Measurements from ENCODE around the gene PARK7.

Gene PARK7

DNA sequence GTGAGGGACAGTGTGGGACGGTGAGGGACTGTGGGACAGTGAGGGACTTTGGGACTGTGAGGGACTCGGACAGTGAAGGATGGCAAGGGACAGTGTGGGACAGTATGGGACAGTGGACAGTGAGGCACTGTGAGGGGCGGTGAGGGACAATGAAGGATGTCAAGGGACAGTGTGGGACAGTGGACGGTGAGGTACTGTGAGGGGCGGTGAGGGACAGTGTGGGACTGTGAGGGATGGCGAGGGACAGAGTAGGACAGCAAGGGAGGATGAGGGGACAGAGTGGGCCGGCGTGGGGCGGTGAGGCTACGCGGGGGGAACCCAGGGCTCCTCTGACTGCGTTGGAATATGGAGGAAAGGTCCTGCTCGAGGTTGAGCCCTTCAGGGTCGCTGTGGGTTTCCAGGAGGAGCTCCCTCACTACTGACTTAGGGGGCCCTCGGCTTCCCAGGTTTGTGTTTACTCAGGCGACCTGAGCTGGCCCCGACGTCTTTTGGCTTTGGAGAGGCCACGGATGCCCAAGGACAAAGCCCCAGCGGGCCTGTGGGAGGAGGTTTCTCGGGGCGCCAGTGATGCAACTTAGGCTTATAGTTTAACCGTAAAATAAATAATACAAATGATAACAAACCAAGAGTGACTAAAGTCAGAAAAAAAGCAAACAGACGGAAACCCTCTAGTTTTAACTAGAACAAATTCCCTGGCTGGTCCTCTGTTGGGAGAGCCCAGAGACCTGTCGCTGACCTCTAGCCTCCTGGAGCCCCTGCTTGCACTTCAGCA is 65.7 kb downstream of the PARK7 start:
- no peak overlapping the region for H3K4me3 ChIP-seq (ENCODE audit: low read depth, low read length)
- DNase-seq (ENCODE audit: low read depth) = no peak
- TF ChIP-seq CTCF (IDR thresholded peaks at IDR 0.05; ENCODE audit: insufficient read depth, low read depth, low read length, missing control alignments) = no peak

GRCh38 chr1:8027748-8028570 is 66.4 kb downstream of the PARK7 start:
- TF ChIP-seq CTCF (IDR thresholded peaks at IDR 0.05; ENCODE audit: insufficient read depth, low read depth, low read length, missing control alignments) = no peak
- no peak overlapping the region for H3K4me3 ChIP-seq (ENCODE audit: low read depth, low read length)
- no peak for DNase-seq (ENCODE audit: low read depth)

GRCh38 chr1:8028571-8028910 is 67.0 kb downstream of the PARK7 start:
- no peak for TF ChIP-seq CTCF (IDR thresholded peaks at IDR 0.05; ENCODE audit: insufficient read depth, low read depth, low read length, missing control alignments)
- H3K4me3 ChIP-seq (ENCODE audit: low read depth, low read length) = no peak overlapping the region
- DNase-seq (ENCODE audit: low read depth) = no peak

DNA sequence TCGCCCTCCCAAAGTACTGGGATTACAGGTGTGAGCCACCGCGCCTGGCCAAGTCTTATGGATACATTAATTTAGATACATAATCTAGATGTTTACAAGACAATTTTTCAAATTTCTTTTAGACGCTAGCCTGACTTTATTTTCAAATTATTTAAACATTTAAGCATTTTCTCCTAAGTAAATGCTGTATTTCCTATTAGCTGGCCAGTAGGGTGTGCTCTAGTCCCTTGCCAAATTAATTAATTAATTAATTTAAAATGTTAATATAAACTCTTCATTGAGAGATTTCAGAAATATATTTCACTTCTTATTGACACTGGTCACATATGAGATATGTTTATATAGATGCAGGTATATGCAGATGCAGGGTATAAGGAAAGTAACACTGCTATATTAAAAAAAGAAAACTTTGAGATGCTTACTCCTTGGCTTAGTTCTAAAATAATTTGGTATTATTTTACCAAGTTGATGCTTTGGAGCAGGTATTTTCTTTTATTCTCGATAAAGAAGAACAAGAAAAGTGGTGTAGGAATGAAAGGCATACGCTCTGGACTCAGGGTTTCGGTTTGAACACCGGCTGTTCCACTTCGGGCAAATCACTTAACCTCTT is 69.8 kb downstream of the PARK7 start:
- peak; percentile 36 for TF ChIP-seq CTCF (IDR thresholded peaks at IDR 0.05; ENCODE audit: insufficient read depth, low read depth, low read length, missing control alignments)
- H3K4me3 ChIP-seq (ENCODE audit: low read depth, low read length) = no peak overlapping the region
- DNase-seq (ENCODE audit: low read depth) = peak; percentile 42

- no peak overlapping the region for H3K4me3 ChIP-seq (ENCODE audit: low read depth, low read length)
- no peak for DNase-seq (ENCODE audit: low read depth)
- no peak for TF ChIP-seq CTCF (IDR thresholded peaks at IDR 0.05; ENCODE audit: insufficient read depth, low read depth, low read length, missing control alignments)
Observed at GRCh38 chr1:8032366-8032910, 70.9 kb downstream of the PARK7 start.

- no peak overlapping the region for H3K4me3 ChIP-seq (ENCODE audit: low read depth, low read length)
- no peak for DNase-seq (ENCODE audit: low read depth)
- TF ChIP-seq CTCF (IDR thresholded peaks at IDR 0.05; ENCODE audit: insufficient read depth, low read depth, low read length, missing control alignments) = no peak
Observed at GRCh38 chr1:8033322-8033721, 71.8 kb downstream of the PARK7 start.
